Colon (tissue), 2 donors: ENCODE results near the gene PFN1.

Experiments
- FAIRE-seq: peaks from 2 replicates; lab custom pipeline; 2012; peaks lifted over from hg19 to GRCh38; lab: Jason Lieb, UNC
- donor health status: control.
- donor health status: control.

PFN1 gene

DNA sequence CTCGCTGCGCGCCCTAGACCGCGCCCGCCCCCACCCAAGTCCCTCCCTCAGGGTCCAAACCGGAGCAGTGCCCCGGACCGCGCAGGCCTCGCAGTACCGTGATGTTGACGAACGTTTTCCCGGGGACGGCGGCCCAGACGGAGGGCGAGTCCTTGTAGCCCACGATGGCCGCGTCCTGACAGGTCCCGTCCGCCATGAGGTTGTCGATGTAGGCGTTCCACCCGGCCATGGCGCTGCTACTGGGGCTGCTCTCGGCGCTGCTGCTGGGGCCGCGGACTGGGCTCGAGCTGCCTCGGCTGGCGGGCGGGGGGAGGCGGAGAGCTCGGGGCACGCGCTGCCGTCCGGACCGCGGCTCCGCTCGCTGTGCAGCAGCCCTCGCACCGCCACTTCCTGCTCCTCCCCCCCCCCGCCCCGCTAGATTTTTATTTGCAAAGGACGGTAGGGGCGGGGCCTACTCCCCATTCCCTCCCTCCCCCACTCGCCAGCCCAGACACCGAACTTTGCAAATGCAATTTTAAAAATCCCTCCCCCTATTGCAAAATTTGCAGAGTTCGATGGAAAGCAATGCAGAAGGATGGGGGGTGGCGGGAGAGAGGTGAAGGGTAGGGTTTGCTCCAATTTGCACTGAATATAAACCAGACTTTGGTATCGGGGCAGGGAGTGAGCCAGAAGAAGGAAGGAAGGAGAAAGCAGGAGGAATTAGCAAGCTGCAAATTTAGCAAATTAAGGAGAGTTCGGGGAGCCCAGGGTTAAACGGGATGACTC is at the start of gene PFN1:
TSS of gene PFN1 (minus strand) at position 365 of the 765 bp plus-strand sequence. CDS start at position 229, 136 bp downstream.
- FAIRE-seq = no peak

DNA sequence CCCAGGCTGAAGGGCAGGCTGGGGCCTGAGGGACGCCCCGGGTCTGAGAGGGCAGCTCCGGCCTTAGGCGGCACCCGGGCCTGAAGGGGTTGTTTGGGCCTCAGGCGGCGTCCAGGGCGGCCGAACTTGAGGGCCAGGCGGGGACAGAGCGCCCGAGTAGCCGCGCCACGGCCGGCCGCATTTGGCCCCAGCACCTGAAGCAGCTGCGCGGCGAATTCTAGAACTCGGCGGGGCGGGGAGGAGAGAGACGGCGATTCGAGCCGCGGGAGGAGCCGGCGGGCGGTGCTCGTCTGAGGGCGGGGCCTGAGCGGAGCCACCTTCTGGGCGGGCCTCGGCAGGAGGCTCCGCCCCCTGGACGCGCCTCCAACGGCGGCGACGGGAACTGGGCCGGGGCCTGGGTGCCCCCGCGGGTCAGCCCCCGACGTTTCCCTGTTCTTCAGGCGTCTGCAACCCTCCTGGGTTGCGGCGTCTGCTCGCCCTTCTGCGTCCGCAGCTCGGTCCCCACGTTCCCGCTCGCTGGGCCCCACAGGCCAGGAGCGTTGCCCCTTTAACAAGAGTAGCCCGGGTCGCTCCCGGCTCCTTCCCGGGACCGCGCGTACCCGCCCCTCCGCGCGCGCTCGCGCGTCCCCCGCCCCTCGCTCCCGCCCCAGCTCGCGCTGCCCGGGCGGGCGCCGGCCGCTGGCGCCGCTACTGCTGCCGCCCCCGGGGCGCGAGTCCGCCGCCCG is 49.1 kb upstream of the PFN1 start, which contains the start of the genes INCA1 and KIF1C:
TSS of gene INCA1 (minus strand) at position 221 of the 725 bp plus-strand sequence. CDS start 3,085 bp downstream, outside the sequence.
TSS of gene KIF1C (plus strand) at position 649 of the 725 bp plus-strand sequence. CDS start 2,297 bp downstream, outside the sequence.
- FAIRE-seq = no peak

DNA sequence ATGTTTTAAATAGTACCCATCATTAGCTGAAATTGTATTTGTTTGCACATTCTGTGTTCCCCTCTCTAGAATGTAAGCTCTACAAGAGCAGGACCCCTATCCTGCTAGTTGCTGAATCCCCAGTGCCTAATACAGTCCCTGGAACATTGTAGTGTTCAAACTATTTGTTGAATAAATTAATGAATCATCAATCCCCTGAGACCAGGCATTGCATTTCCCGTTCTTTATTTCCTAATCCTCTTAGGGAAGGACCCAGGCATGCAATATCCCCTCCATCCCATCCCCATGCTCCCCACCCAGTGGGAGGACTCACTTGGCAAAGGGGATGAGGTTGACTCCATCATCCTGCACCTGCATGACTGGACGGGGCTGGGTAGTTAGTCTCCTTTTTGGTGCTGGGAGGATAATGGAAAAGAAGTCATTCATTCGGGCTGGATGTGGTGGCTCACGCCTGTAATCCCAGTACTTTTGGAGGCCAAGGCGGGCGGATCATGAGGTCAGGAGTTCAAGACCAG is 45.8 kb upstream of the PFN1 start:
- no peak for FAIRE-seq

DNA sequence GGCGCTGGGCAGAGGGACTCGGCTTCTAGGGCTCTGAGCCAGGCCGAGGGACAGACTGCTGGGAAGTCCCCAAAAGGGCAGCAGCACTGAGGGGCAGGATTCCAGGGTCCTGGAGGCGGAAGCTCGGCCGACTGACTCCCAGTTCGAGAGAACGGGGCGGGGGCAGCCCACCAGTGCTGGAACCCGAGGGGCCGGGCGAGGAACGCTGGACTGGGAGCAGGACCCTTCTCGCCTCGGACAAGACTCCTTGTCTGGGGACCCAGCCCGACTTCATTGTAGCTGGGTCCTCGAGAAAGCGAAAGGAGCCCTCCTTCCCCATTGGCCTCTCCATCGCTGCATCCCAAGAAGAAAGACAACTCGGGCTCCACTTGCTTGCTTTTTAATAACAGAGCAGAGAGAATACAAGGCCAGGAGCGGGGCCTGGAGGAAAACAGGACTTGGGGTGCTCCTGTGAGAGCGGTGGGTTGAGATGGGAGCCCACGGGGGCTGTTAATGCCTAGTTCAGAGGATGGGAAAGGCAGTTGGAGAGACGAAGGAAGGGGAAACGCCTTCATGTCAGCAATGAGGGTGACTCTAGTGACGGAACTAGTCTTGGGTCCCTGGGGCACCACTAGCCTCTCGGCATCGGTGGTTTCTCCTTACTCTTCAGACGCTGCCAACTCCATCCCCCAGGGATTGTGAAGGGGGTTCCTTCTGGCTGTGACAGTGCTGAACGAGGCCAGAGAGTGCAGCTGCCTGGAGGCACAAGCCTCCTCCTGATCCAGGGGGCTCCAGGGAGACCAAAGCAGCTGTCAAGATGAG is 39.6 kb upstream of the PFN1 start:
- no peak for FAIRE-seq

DNA sequence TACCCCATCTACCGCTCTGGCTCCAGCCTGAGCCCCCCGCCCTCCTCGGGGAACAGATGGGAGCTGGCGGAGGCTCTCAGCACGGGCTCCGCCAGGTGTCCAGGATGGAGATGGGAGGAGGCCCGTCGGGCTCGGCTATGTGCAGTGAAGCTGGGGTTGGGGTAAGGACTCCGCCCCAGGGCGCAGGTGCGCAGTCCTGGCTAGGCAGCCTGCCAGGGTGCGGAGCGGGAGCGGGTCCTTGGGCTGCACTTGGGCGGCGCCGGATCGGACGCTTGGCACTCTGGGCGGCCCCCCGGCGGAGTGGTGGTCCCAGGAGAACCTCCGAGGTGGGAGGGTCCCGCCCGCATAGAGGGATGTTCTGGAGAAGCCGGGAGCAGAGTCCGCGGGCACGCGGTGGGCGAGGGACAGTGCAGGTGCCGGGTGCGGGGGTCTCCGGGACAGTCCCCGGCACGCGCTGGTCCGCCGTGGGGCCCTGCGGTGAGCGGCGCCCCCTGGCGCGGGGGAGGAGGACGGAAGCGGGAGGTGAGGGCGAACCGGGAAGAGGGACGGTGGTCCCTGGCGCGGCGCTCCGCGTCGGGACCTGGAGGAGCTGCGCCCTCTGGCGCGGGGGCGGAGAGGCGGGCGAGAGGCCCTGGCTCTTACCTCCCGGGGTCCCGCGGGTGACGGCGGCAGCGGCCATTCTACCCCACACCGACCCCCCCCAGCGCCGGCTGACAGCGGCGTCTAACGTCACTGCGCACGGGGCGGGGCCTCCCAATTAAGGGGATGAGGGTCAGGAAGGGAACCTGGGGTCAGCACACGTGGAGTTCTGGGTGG is 38.8 kb upstream of the PFN1 start, which contains the start of gene CAMTA2:
TSS of gene CAMTA2 (minus strand) at position 725 of the 816 bp plus-strand sequence. CDS start 1,453 bp downstream, outside the sequence.
- FAIRE-seq = no peak

DNA sequence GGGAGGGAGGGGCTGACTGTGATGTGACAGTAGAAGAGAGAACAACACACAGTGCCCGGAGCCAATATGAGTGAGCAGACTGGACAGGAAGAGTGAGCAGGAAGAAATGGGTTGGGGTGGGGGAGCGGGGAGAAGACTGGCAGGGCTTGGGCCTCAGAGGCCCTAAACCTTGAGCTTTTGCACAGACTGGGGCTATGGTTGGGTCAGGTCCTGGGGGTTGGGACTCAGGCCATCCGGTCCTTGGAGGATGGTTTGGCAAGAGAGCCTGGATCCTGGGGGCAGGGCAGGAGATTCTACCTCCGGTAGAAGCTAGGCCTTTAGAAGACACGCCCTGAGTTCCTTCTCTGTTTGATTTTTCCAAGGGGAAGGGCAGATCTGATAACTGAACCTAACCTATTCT is 38.1 kb upstream of the PFN1 start:
- no peak for FAIRE-seq

DNA sequence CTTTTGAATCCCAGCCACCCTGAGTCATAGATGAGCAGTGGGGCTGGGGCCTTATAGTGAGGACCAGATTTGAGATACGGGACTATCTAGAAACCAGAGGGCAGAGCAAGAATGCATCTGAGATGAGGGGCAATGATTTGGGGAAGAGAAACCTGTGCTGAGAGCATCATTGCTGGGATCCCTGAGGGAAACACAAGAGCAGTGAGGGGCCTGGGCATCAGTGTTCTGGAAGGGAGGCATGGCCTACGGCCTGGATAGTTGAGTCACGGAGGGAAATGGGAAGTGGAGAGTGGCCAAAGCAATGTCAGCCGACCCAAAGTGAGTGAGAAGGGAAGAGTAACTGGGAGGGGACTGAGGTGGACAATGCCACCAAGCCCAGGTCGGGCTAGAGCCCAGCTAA is 34.0 kb upstream of the PFN1 start:
- no peak for FAIRE-seq

DNA sequence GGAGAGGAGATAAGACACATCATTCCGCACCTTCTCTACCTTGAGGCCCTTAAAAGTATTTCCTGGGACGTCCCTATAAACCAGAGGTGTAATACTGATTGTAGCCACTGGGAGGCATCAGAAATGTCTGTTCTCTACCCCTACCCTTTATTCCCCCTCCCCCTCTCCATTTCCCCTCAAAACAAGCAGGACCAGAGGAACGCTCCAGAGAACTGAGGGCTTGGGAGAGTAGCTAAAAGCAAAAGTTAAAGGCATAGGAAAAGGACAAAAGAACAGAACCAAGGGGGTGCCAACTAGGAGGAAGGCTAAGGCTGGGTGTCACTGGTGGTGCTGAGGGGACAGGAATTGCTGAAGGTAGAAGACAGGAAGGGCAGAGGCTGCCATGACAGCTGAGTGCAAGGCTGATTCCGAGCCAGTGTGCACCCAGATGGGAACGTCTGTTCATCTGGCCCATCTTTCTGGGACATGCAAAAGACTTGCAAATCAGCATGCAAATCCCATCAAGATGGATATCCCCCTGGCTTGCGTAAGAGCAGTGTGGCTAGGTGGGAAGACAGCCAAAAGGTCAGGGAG is 32.4 kb upstream of the PFN1 start:
- no peak for FAIRE-seq

DNA sequence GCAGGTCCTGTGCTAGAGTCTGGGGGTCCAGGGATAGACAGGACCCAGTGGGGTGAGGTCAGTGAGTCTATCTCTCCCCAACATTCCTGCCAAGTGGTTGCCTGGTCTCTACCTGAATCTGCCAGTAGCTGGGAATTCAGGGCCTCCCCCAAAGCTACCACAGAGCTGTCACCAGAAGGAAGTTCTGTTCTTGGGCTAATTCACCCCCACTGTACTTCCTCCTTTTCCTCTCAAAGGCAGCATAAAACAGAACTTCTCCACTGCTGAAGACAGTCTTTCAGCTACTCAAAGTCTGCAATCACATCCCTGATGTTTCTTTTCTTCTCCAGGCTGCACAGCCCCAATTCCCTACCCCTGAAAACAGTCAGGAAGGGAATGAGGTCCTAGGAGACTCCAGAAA is 30.4 kb upstream of the PFN1 start:
- no peak for FAIRE-seq

DNA sequence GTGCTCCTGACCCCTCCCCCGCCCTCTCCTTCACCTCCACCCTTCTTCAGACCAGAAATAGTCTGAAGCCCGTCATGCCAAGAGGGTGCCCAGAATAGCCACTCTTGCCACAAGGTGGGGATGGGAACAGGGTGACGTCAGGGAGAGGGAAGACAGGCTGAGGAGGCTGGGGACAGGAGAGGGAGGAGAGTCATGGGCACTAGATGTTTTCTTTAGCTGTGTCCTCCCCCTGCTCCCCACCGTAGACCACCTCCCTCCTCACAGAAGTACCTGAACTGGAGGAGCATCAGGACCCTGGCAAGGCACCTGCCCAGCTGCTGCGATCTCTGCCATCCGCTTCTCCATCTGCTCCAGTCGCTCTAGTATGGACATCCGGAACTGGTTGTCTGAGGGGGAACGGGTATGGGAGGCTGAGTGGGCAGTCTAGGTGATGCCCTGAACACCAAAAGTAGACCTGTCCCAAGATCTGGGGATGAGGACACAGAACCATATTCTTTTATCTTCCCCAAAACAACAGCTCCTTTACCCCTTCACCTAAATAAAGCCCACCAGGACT is 25.9 kb upstream of the PFN1 start:
- FAIRE-seq = no peak

DNA sequence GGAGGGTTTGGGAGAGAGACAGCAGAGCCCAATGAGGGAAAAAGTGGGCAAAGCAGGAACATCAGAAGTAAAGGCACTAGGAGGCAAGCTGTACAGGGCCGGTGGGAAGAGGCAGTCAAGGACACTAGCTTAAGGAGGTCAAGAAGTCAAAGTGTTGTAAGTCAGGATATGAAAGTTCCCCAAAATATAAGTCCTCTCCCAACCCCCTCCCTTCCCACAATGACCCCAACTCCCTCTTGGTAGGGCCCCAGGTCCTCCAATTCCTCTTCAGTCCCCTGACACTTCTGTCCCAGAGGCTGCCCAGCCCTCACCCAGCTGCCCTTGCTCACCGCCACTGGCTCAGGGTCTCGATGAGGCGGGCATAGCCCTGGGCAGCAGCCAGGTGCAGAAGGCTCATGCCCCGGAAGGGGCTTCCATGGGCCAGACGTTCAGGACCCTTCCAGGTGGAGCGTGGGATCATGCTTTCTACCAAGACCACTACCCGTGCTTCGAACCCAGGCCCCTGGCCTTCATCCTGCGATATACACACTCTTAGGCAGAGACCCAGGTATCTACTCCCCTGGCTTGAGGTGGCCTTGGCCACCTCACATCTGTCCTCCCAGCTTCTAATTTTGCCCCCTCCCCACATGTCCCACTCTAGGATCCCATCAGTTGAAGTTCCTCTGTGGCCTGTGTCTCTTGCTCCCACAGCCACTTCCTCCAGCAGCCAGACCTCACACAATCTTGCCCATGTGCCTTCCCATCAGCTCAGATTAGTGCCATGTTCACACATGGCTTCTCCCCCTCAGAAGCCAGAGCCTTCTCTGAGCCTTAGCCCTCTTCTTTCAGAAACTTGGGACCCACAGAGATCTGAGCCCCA is 25.2 kb upstream of the PFN1 start:
- FAIRE-seq = no peak

DNA sequence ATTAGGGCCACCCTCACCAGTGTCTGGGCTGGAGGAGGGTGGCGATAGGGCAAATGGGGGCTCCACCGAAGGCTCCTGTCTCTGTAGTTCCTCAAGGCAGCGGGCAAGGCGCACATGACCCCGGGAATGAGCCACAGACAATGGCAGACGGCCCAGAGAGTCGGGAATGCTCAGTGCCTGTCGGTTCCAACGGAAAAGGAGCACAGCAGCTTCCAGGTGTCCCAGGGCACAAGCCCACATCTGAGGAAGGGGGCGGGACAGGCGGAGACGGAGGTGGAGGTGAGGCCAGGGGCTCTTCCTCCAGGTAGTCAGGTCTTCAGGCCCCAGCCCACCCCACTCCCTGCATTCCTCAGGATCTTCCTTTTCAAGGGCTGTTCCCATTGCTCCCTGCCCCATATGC is 24.4 kb upstream of the PFN1 start:
- FAIRE-seq = no peak

DNA sequence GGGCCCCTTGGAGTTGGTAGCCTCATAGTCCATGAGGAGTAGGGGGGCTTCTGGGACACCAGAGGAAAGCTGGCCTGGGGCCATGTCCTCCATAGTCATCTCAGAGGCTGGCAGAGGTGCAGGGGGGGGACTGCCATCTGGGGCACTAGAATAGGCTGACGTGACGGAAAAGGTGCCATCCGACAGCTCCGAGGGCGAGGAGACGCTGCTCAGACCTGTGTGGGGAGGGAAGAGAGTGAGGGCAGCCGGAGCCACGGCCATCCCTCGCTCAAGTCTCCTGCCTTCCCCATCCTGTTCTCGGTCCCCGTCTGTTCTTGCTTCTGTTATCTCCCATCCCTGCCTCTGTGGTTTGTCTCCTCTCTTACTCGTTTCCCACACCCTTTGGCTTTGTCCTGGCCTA is 24.0 kb upstream of the PFN1 start:
- no peak for FAIRE-seq

DNA sequence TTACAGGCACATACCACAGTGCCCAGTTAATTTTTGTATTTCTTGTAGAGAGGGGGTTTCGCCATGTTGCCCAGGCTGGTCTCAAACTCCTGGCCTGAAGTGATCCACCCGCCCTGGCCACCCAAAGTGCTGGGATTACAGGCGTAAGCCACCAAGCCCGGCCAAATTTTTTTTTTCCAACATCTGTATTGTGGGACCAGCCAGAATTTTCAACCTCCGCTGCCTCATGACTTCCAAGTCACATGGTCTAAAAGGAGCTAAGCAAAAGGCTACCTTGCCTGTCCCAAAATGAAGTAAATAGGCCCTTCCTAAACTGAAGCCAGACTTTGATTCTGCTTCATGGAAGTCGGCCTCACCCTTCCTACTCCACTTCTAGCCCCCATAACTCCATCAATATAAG is 23.5 kb upstream of the PFN1 start:
- no peak for FAIRE-seq

DNA sequence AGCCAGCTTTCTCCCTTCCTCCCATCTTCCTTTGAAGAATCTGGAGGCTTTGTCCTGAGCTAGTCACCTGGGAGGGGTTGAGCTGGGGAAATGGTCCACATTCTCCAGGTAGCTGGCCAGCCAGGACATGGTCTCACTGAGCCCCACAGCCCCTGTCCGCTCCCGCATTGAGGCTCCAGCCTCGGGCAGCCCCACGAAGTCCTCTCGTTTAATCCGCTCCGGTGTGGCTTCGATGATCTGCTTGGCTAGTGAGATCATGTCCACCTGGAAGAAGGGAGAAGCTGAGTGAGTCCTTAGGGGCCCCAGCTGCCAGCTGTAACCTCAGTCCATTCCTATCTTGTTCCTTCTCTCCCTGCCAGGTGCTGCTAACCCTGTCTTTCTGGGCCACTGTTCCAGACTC is 21.9 kb upstream of the PFN1 start:
- no peak for FAIRE-seq

DNA sequence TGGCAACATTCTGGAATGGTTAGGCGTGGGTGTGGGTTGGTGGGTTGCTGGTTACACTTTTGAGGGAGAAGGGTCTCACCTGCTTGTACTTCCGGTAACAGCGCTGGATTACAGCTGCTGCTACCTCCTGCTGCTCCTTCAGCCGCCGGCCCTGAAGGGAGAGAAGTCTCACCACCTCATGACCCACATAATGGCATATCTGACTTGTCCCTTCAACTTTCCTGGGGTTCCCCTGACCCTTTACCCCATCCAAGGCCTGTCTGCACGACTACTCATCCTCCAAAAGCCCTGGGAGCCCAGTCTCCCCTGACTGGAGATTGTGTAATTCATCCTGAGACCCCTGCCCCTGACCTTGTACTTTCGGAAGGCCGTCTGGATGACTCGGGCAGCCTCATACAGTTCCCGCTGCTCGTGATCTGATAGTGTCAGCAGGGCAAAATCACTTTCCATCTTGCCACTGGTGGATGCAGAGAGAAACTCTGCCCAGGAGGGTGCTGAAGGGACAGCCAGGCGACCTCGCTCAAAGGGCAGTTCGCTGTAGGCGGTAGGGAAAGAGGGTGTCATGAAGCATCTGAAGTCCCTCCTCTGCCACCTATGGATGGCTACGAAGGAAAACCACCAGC is 21.3 kb upstream of the PFN1 start:
- no peak for FAIRE-seq

DNA sequence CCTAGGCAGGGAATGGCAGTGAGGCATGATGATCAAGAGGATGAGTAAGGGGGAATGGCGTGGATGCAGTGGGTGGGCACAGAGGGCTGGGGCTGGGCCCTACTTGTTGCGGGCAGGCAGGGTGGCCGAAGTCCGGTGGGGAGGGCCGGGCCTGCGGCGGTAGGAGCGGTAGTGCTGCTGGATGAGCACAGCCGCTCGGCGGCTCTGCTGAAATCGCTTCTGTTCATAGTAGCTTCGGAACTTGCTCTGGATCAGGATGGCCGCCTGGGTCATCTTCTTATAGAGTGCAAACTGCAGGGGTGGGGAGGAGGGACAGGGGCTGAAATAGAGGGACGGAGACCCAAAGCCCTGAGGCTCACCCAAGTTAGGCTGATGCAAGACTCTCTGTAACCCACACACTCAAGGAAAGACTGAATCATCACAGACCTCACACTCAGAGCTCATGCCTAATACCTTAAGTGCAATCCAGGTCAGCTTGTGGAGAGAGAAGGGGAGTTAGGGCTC is 20.8 kb upstream of the PFN1 start:
- no peak for FAIRE-seq

DNA sequence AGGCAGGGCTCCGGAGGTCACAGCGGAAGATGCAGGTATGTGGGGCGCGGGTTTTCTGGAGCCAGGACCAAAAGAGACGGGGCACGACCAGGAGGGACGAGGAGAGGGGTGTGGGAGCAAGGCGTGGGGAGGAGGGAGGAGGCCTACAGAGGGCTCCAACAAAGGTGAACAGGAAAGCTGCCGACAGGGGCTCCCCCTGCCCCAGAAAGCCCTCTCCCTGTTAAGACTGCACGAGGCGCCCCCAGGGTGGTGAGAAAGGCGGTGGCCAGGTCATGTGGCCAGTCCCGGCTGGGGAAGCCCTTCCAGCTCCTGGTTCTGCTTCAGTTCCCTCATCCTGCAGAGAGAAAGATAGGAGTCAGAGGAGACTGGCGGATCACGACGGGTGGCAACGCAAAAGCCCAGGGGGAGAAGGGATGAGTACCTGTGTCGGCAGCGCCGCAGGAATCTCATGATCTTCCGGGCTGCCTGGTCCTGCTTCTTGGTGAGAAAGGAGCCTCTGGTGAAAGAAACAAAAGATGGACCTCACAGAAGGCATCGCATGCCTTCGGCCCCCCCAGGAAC is 20.2 kb upstream of the PFN1 start:
- no peak for FAIRE-seq
